Measurements from ENCODE around the gene ADGRL3.

DNA sequence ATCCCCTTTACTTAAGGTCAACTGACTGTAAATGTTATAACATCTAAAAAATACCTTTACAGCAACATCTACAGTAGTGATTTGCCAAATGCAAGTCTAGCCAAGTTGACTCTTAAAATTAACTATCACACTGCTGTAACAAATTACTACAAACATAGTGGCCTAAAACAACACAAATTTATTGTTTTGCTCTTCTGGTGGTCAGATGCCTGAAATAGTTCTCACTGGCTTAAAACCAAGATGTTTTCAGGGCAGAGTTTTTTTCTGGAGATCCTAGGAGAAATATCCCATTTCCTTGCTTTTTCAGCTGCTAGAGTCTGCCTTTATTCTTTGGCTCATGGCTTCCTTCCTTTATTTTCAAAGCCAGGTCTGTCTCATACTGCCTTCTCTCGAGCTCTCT lies 120.5 kb downstream of the ADGRL3 start:
- TF ChIP-seq, protein P1, sequence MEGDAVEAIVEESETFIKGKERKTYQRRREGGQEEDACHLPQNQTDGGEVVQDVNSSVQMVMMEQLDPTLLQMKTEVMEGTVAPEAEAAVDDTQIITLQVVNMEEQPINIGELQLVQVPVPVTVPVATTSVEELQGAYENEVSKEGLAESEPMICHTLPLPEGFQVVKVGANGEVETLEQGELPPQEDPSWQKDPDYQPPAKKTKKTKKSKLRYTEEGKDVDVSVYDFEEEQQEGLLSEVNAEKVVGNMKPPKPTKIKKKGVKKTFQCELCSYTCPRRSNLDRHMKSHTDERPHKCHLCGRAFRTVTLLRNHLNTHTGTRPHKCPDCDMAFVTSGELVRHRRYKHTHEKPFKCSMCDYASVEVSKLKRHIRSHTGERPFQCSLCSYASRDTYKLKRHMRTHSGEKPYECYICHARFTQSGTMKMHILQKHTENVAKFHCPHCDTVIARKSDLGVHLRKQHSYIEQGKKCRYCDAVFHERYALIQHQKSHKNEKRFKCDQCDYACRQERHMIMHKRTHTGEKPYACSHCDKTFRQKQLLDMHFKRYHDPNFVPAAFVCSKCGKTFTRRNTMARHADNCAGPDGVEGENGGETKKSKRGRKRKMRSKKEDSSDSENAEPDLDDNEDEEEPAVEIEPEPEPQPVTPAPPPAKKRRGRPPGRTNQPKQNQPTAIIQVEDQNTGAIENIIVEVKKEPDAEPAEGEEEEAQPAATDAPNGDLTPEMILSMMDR (IDR thresholded peaks at IDR 0.05) = no peak
- no peak for TF ChIP-seq POLR2A (IDR thresholded peaks at IDR 0.05)

All from adrenal gland (tissue), 5 donors.